CD4-positive, alpha-beta T cell (primary cell): ENCODE data around the gene CARD9. TPM values are rescaled to one million over a fixed set of nuclear protein-coding genes. Genes with fewer than 3 reads are reported as not detected.

ENCODE experiments used
- ATAC-seq: fragments of 200-7000 bp; cut with Tn5 transposase; one replicate; pipeline ENCODE4 v1.10.0; 2022; ENCODE audit warnings: mild to moderate bottlenecking; ENCODE audit not compliant: poor library complexity
- CTCF ChIA-PET: fragments of 350-600 bp; sonication (Branson Sonifier 250); formaldehyde crosslinking; loops from one replicate; lab custom pipeline; 2021; ENCODE audit warnings: antibody characterized with exemption, inconsistent platforms; lab: Charles Lee
- POLR2A ChIA-PET: fragments of 350-600 bp; sonication (Branson Sonifier 250); formaldehyde crosslinking; loops from one replicate; lab custom pipeline; 2021; ENCODE audit warnings: antibody characterized with exemption, inconsistent platforms; lab: Charles Lee
- DNase-seq, 14 experiments: peaks; one replicate each; pipeline ENCODE4 v3.0.0-alpha.2; 2013 to 2020; ENCODE audit warnings: mixed read lengths in 2 of 14
- H3K27ac ChIP-seq, 2 donors: one replicate each; pipeline versions ENCODE4 v1.5.1 to v1.7.0; 2013; ENCODE audit warnings: low read length in 2 of 2, low read depth in 1 of 2, mild to moderate bottlenecking in 1 of 2
- H3K27me3 ChIP-seq, 2 experiments: 1 replicate in 1 of 2; 2 replicates in 1 of 2; pipeline versions ENCODE4 v1.6.1 to v1.7.0; 2013; ENCODE audit warnings: low read length in 2 of 2, control low read depth in 1 of 2, mild to moderate bottlenecking in 1 of 2, moderate library complexity in 1 of 2; ENCODE audit not compliant: insufficient read depth in 2 of 2, control insufficient read depth in 1 of 2
- H3K36me3 ChIP-seq: one replicate; pipeline ENCODE4 v1.6.1; 2013; ENCODE audit warnings: low read length, control low read depth; ENCODE audit not compliant: insufficient read depth
- H3K4me1 ChIP-seq: one replicate; pipeline ENCODE4 v1.6.1; 2013; ENCODE audit warnings: low read length, control low read depth; ENCODE audit not compliant: insufficient read depth
- H3K4me3 ChIP-seq: one replicate; pipeline ENCODE4 v1.5.1; 2013; ENCODE audit warnings: mild to moderate bottlenecking, low read length, moderate library complexity
- H3K9me3 ChIP-seq, 2 experiments: 1 replicate in 1 of 2; 2 replicates in 1 of 2; pipeline versions ENCODE4 v1.6.1 to v1.7.0; 2013; ENCODE audit warnings: low read length in 2 of 2, mild to moderate bottlenecking in 2 of 2, control low read depth in 1 of 2, moderate library complexity in 1 of 2; ENCODE audit not compliant: control insufficient read depth in 1 of 2, insufficient read depth in 1 of 2
- H3K27ac Mint-ChIP-seq: one replicate; pipeline ENCODE4 v1.8.0; 2020; ENCODE audit warnings: mixed read lengths
- H3K27me3 Mint-ChIP-seq: one replicate; pipeline ENCODE4 v1.8.0; 2021; ENCODE audit warnings: mixed read lengths
- H3K36me3 Mint-ChIP-seq: one replicate; pipeline ENCODE4 v1.8.0; 2021; ENCODE audit warnings: low read depth, mixed read lengths
- H3K4me1 Mint-ChIP-seq: one replicate; pipeline ENCODE4 v1.8.0; 2021; ENCODE audit warnings: low read depth, mixed read lengths
- H3K4me3 Mint-ChIP-seq: one replicate; pipeline ENCODE4 v1.8.0; 2020; ENCODE audit warnings: mild to moderate bottlenecking, mixed read lengths
- H3K9me3 Mint-ChIP-seq: one replicate; pipeline ENCODE4 v1.8.0; 2020; ENCODE audit warnings: mixed read lengths
- CTCF ChIP-seq: fragments of 200-600 bp; IDR thresholded peaks from one replicate; pipeline ENCODE4 v1.8.0; 2022; ENCODE audit warnings: antibody characterized with exemption, mild to moderate bottlenecking
- intact Hi-C, 2 experiments: fragments of 100-400 bp; cut with DNase I in 1 of 2; cut with micrococcal nuclease in 1 of 2; formaldehyde crosslinking; loops; one replicate each; pipeline versions ENCODE4 v1.15.1 to v1.9.0; 2023 to 2025; cut with DNase I, micrococcal nuclease
- total RNA-seq, 174 experiments: library from RNA in 2 of 174; stranded (reverse) in 2 of 174; gene quantifications; one replicate each; pipeline ENCODE4 v1.2.3 and lab custom pipeline; 2021 to 2026

The CARD9 gene
- total RNA-seq, 2 experiments from 2014 or later, result 0.36 to 0.64 TPM

- no peaks in the 10 kb centered on the region for H3K36me3 Mint-ChIP-seq
- Histone ChIP-seq H3K4me3 (no peak overlapping the region), H3K9me3 (no peaks in the 10 kb centered on the region)
These were observed 1.5 kb downstream of the CARD9 start for GRCh38 chr9:136372006-136372405.

GRCh38 chr9:136371533-136371880, 2.0 kb downstream of the CARD9 start:
- H3K4me3 ChIP-seq, result no peak overlapping the region
- intact Hi-C loops, result no loop called here
- TF ChIP-seq CTCF, result no peak
- H3K36me3 ChIP-seq, result no peaks in the 10 kb centered on the region
- H3K9me3 Mint-ChIP-seq, result no peaks in the 10 kb centered on the region
- no peak for ATAC-seq
- H3K4me3 Mint-ChIP-seq, result no peak overlapping the region
- no peak overlapping the region for H3K27ac ChIP-seq
- no peaks in the 10 kb centered on the region for H3K27me3 Mint-ChIP-seq
- H3K9me3 ChIP-seq, result no peaks in the 10 kb centered on the region
- DNase-seq, result no peak
- no peaks in the 10 kb centered on the region for H3K4me1 Mint-ChIP-seq
- H3K36me3 Mint-ChIP-seq, result no peaks in the 10 kb centered on the region
- no peak overlapping the region for H3K27ac Mint-ChIP-seq
- ChIA-PET CTCF (no interaction called here), POLR2A (no interaction called here)
- peaks cover 4% of the 10 kb centered on the region for H3K4me1 ChIP-seq
- peaks cover 4 to 7% of the 10 kb centered on the region in 2 experiments for H3K27me3 ChIP-seq

More at GRCh38 chr9:136372006-136372405, 1.5 kb downstream of the CARD9 start:
- Histone ChIP-seq H3K27me3 (peaks cover 4 to 7% of the 10 kb centered on the region in 2 experiments), H3K4me1 (peaks cover 4% of the 10 kb centered on the region), H3K36me3 (no peaks in the 10 kb centered on the region), H3K27ac (no peak overlapping the region)
- H3K4me1 Mint-ChIP-seq, result no peaks in the 10 kb centered on the region
- no peak overlapping the region for H3K4me3 Mint-ChIP-seq
- no peak for DNase-seq
- H3K27ac Mint-ChIP-seq, result no peak overlapping the region
- intact Hi-C loops, result no loop called here
- H3K9me3 Mint-ChIP-seq, result no peaks in the 10 kb centered on the region
- H3K27me3 Mint-ChIP-seq, result no peaks in the 10 kb centered on the region
- no peak for TF ChIP-seq CTCF
- CTCF ChIA-PET, result no interaction called here
- ATAC-seq, result no peak
- POLR2A ChIA-PET, result no interaction called here

- CTCF ChIA-PET, result no interaction called here
- no peak overlapping the region for H3K4me3 ChIP-seq
- peaks cover 4 to 7% of the 10 kb centered on the region in 2 experiments for H3K27me3 ChIP-seq
- ATAC-seq (no peak), DNase-seq (no peak)
- Mint-ChIP-seq H3K9me3 (no peaks in the 10 kb centered on the region), H3K27ac (no peak overlapping the region), H3K27me3 (no peaks in the 10 kb centered on the region), H3K36me3 (no peaks in the 10 kb centered on the region), H3K4me1 (no peaks in the 10 kb centered on the region), H3K4me3 (no peak overlapping the region)
- no peak for TF ChIP-seq CTCF
- intact Hi-C loops, result no loop called here
- H3K36me3 ChIP-seq, result no peaks in the 10 kb centered on the region
- peaks cover 4% of the 10 kb centered on the region for H3K4me1 ChIP-seq
- no peaks in the 10 kb centered on the region for H3K9me3 ChIP-seq
- POLR2A ChIA-PET, result no interaction called here
- H3K27ac ChIP-seq, result no peak overlapping the region
These were observed 2.6 kb downstream of the CARD9 start for GRCh38 chr9:136370687-136371532.
